GM04503 (cell line): ENCODE measurements around the gene ESRRG.
"Not testable (repeated sequence)": the region's sequence is repeated elsewhere in the genome, so short reads cannot be mapped to it uniquely, and the experiment has no call there.

Experiments used
- DNase-seq: peaks from one replicate; pipeline ENCODE4 v3.0.0-alpha.2; 2012; ENCODE audit warnings: low read depth

ESRRG gene

GRCh38 chr1:216704065-216704464 lies 19.2 kb downstream of the ESRRG start:
- DNase-seq: not testable (repeated sequence)

GRCh38 chr1:216702170-216702569 lies 21.1 kb downstream of the ESRRG start:
- no peak for DNase-seq

- DNase-seq: no peak
Observed at GRCh38 chr1:216700779-216701178, 22.4 kb downstream of the ESRRG start.

GRCh38 chr1:216691710-216692109 lies 31.5 kb downstream of the ESRRG start:
- DNase-seq: no peak

GRCh38 chr1:216690603-216691002 lies 32.6 kb downstream of the ESRRG start:
- no peak for DNase-seq

- no peak for DNase-seq
Observed at GRCh38 chr1:216688127-216688657, 35.0 kb downstream of the ESRRG start.

- no peak for DNase-seq
Observed at GRCh38 chr1:216686860-216687766, 36.1 kb downstream of the ESRRG start.

- DNase-seq: no peak
Observed at GRCh38 chr1:216682752-216683151, 40.5 kb downstream of the ESRRG start.

- no peak for DNase-seq
Observed at GRCh38 chr1:216679108-216679507, 44.1 kb downstream of the ESRRG start.

GRCh38 chr1:216670118-216670883 lies 52.9 kb downstream of the ESRRG start:
- DNase-seq: no peak

- no peak for DNase-seq
Observed at GRCh38 chr1:216666441-216666840, 56.8 kb downstream of the ESRRG start.

- no peak for DNase-seq
Observed at GRCh38 chr1:216665856-216666255, 57.4 kb downstream of the ESRRG start.

GRCh38 chr1:216665406-216665805 lies 57.8 kb downstream of the ESRRG start:
- no peak for DNase-seq

GRCh38 chr1:216662681-216663080 lies 60.5 kb downstream of the ESRRG start:
- no peak for DNase-seq

- DNase-seq: no peak
Observed at GRCh38 chr1:216660561-216660960, 62.7 kb downstream of the ESRRG start.

- DNase-seq: no peak
Observed at GRCh38 chr1:216653001-216653400, 70.2 kb downstream of the ESRRG start.

- DNase-seq: no peak
Observed at GRCh38 chr1:216651826-216652418, 71.3 kb downstream of the ESRRG start.

GRCh38 chr1:216643176-216643575 lies 80.1 kb downstream of the ESRRG start:
- DNase-seq: no peak

- DNase-seq: no peak
Observed at GRCh38 chr1:216641669-216642460, 81.4 kb downstream of the ESRRG start.

- DNase-seq: no peak
Observed at GRCh38 chr1:216640100-216640499, 83.1 kb downstream of the ESRRG start.

GRCh38 chr1:216632980-216633379 lies 90.2 kb downstream of the ESRRG start:
- DNase-seq: no peak

- no peak for DNase-seq
Observed at GRCh38 chr1:216630532-216630931, 92.7 kb downstream of the ESRRG start.
